ENCODE data around the gene RARG. TPM values are rescaled to one million over a fixed set of nuclear protein-coding genes. Genes with fewer than 3 reads are reported as not detected.

RARG gene
- total and polyA plus RNA-seq, 2 of the 8 experiments (the other 6 are each of a cell fraction or from before 2014, with no cell fraction given) = 68.6 to 68.9 TPM

DNA sequence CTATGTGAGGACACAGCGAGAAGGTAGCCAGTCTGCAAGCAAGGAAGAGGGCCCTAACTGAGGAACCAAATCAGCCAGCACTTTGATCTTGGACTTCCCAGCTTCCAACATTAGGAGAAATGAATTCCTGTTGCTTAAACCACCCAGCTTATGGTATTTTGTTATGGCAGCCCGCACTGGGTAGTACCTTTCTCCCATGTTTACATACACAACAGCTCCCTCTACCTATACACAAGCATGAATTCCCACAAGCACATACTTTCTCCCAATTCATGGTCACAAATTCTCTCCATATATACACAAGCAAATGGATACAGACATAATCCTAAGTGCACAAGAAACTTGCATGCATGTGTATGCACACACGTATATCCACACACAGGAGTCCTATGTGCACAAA is 32.3 kb downstream of the RARG start:
- Histone ChIP-seq H3K9me3 (ENCODE audit: insufficient read depth in 2 of 2, low read depth in 1 of 2, low read length in 1 of 2) (no peaks in the 10 kb centered on the region), H3K27ac (ENCODE audit: low read depth, low read length) (no peak overlapping the region), H4K20me1 (replicated peaks in 1 of 2; ENCODE audit: control insufficient read depth in 1 of 2, insufficient read depth in 2 of 2, low read length in 2 of 2) (no peaks in the 10 kb centered on the region), H3K4me3 (ENCODE audit: extremely low read depth in 1 of 4, insufficient read depth in 2 of 4, low read depth in 3 of 4, low read length in 4 of 4) (no peak overlapping the region), H3K18ac (ENCODE audit: extremely low read depth, low read length) (no peak overlapping the region), H2BK120ac (replicated peaks; ENCODE audit: low read depth, low read length) (no peak overlapping the region), H3K23ac (ENCODE audit: insufficient read length) (no peak overlapping the region), H2BK5ac (ENCODE audit: low read depth, low read length) (no peak overlapping the region), H3K79me1 (ENCODE audit: low read depth, low read length) (no peaks in the 10 kb centered on the region), H3K14ac (ENCODE audit: insufficient read length) (no peak overlapping the region), H3K56ac (replicated peaks; ENCODE audit: insufficient read length, low read depth, low read length) (no peak overlapping the region), H2AFZ (ENCODE audit: low read length) (no peak overlapping the region), H2BK20ac (ENCODE audit: low read length) (no peak overlapping the region), H2BK12ac (ENCODE audit: low read depth, low read length) (no peak overlapping the region), H3K4me2 (ENCODE audit: insufficient read depth in 1 of 2, low read depth in 2 of 2, low read length in 2 of 2) (no peak overlapping the region), H4K5ac (ENCODE audit: insufficient read length, low read depth, low read length) (no peak overlapping the region), H2BK15ac (ENCODE audit: low read length) (no peak overlapping the region), H2AK5ac (ENCODE audit: low read depth, low read length) (no peak overlapping the region), H4K91ac (replicated peaks; ENCODE audit: insufficient read length, low read length) (no peak overlapping the region), H3K4ac (replicated peaks; ENCODE audit: insufficient read length, low read depth, low read length) (no peak overlapping the region), H3K23me2 (ENCODE audit: low read depth, low read length) (peaks cover 2% of the 10 kb centered on the region; the same call in 1 of the 2 replicates), H4K8ac (ENCODE audit: extremely low read depth, insufficient read depth, low read length) (no peak overlapping the region), H3K79me2 (ENCODE audit: control insufficient read depth in 1 of 2, insufficient read depth in 2 of 2, low read length in 2 of 2) (no peaks in the 10 kb centered on the region), H3K36me3 (ENCODE audit: control insufficient read depth in 2 of 4, insufficient read depth in 4 of 4, low read length in 3 of 4) (no peaks in the 10 kb centered on the region), H3K9ac (replicated peaks in 1 of 4; ENCODE audit: extremely low read depth in 1 of 4, low read depth in 3 of 4, low read length in 3 of 4) (no peak overlapping the region), H3K27me3 (replicated peaks in 1 of 4; ENCODE audit: control insufficient read depth in 3 of 4, extremely low read depth in 1 of 4, insufficient read depth in 3 of 4, low read length in 3 of 4) (peaks cover 2 to 29% (median 17%) of the 10 kb centered on the region in 4 experiments), H3K4me1 (replicated peaks in 1 of 4; ENCODE audit: control insufficient read depth in 3 of 4, insufficient read depth in 4 of 4, low read length in 3 of 4) (no peaks in the 10 kb centered on the region; a peak in 1 of 7 replicates)
- 84% methylated on average over 3 of the region's 3 CpGs; no CpG with 5 or more reads in 1 of the 2 experiments for WGBS, 2 experiments (ENCODE audit: extremely low coverage in 1 of 2, insufficient coverage in 1 of 2, insufficient read length in 1 of 2, insufficient replicate concordance in 2 of 2, low coverage in 1 of 2, low lambda C conversion rate in 2 of 2, missing lambda C conversion rate in 1 of 2)
- ChIA-PET POLR2A (ENCODE audit: partially characterized antibody) (interaction anchor here (0.9 to 1.8 kb wide), 6 partner anchors 12 to 69 kb away, joined by 3 to 5 read pairs (median 4); no protein-coding TSS in a partner anchor), CTCF (ENCODE audit: partially characterized antibody) (interaction anchor here (0.6 to 12.9 kb wide), 15 partner anchors 13 to 146 kb away, joined by 3 to 198 read pairs (median 4); partner anchors contain the start of genes AAAS, CSAD, ESPL1 and ITGB7)
- no peak for DNase-seq (ENCODE audit: low read depth in 1 of 2, low spot score in 2 of 2)
- no peak for FAIRE-seq
- TF ChIP-seq JUND (IDR thresholded peaks at IDR 0.05; ENCODE audit: low read length) (no peak), BRCA1 (IDR thresholded peaks at IDR 0.05; ENCODE audit: low read depth, low read length) (no peak), SUZ12 (IDR thresholded peaks at IDR 0.05; ENCODE audit: low read length) (no peak), TAF7 (optimal IDR thresholded peaks at IDR 0.05; ENCODE audit: borderline replicate concordance, low read depth, low read length) (no peak), PHF8 (conservative IDR thresholded peaks at IDR 0.05; ENCODE audit: low read depth, low read length) (no peak), KDM5A (IDR thresholded peaks at IDR 0.05; ENCODE audit: low read length) (no peak), ASH2L (IDR thresholded peaks at IDR 0.05; ENCODE audit: low read length) (no peak), GABPA (IDR thresholded peaks at IDR 0.05; ENCODE audit: borderline replicate concordance, insufficient read depth, low read length) (no peak), TEAD4 (IDR thresholded peaks at IDR 0.05; ENCODE audit: low read depth, low read length) (no peak), POLR2AphosphoS5 (IDR thresholded peaks at IDR 0.05; ENCODE audit: low read depth, low read length) (no peak), MAFK (IDR thresholded peaks at IDR 0.05; ENCODE audit: low read depth, low read length) (no peak), JUN (IDR thresholded peaks at IDR 0.05; ENCODE audit: low read depth, low read length) (no peak), CHD1 (IDR thresholded peaks at IDR 0.05; ENCODE audit: low read depth, low read length) (no peak), POU5F1 (IDR thresholded peaks at IDR 0.05; ENCODE audit: low read depth, low read length) (no peak), SP4 (IDR thresholded peaks at IDR 0.05; ENCODE audit: low read length) (no peak)
